Body of pancreas (tissue), 4 donors: Measurements from ENCODE around the gene LRRFIP2.

Experiments
- CTCF ChIP-seq, 7 experiments: fragments of 450-650 bp in 4 of 7; fragments of 200-600 bp in 3 of 7; sonication (generic) in 3 of 7; IDR thresholded peaks; one replicate each; pipeline ENCODE4 v1.5.1; 2016 to 2019; ENCODE audit warnings: antibody characterized with exemption in 7 of 7
- POLR2A ChIP-seq, 3 donors: fragments of 450-650 bp; IDR thresholded peaks; one replicate each; pipeline ENCODE4 v1.6.1; 2016; ENCODE audit warnings: antibody characterized with exemption in 3 of 3, mild to moderate bottlenecking in 2 of 3

- no peak for TF ChIP-seq CTCF (IDR thresholded peaks at IDR 0.05)
- TF ChIP-seq POLR2A (IDR thresholded peaks at IDR 0.05) = no peak
Measured at GRCh38 chr3:37015642-37016041, 158.7 kb downstream of the LRRFIP2 start.
